A673 (cell line): ENCODE data around the gene PDGFD. TPM values are rescaled to one million over a fixed set of nuclear protein-coding genes. Genes with fewer than 3 reads are reported as not detected.

ENCODE experiments used
- BruUV-seq: library from RNA; stranded (reverse); fragments of 400-500 nt; replicated peaks from 2 replicates; lab custom pipeline; 2021; lab: Mats Ljungman, UMichigan
- CTCF ChIA-PET: fragments of 300-600 bp; sonication (Branson Sonifier 250); formaldehyde crosslinking; loops from one replicate; lab custom pipeline; 2022; ENCODE audit warnings: antibody characterized with exemption; lab: Charles Lee
- POLR2A ChIA-PET: fragments of 300-600 bp; sonication (Branson Sonifier 250); formaldehyde crosslinking; loops from one replicate; lab custom pipeline; 2022; ENCODE audit warnings: antibody characterized with exemption; ENCODE audit not compliant: low non-redundant PET; lab: Charles Lee
- DNase-seq: peaks from one replicate; pipeline ENCODE4 v3.0.0-alpha.2; 2015; ENCODE audit warnings: low spot score
- H3K27ac ChIP-seq: fragments of 200-600 bp; sonication (generic); 2 replicates; pipeline ENCODE4 v1.5.1; 2016; ENCODE audit warnings: mixed run types, low read depth, mild to moderate bottlenecking, mixed read lengths, antibody characterized with exemption, low read length; ENCODE audit not compliant: poor library complexity, severe bottlenecking
- H3K27me3 ChIP-seq: fragments of 200-600 bp; sonication (generic); replicated peaks from 2 replicates; pipeline ENCODE4 v1.6.1; 2017; ENCODE audit warnings: mixed run types, low read depth, mild to moderate bottlenecking, mixed read lengths, antibody characterized with exemption, low read length; ENCODE audit not compliant: insufficient read depth, poor library complexity
- H3K36me3 ChIP-seq: fragments of 200-600 bp; sonication (generic); 2 replicates; pipeline ENCODE4 v1.6.1; 2016; ENCODE audit warnings: mixed run types, mild to moderate bottlenecking, mixed read lengths, antibody characterized with exemption, low read length; ENCODE audit not compliant: insufficient read depth, poor library complexity, severe bottlenecking
- H3K4me1 ChIP-seq: fragments of 200-600 bp; sonication (generic); 2 replicates; pipeline ENCODE4 v1.6.1; 2017; ENCODE audit warnings: mixed run types, mild to moderate bottlenecking, mixed read lengths, antibody characterized with exemption, low read length; ENCODE audit not compliant: insufficient read depth, poor library complexity, severe bottlenecking
- H3K4me3 ChIP-seq: fragments of 200-600 bp; sonication (generic); 2 replicates; pipeline ENCODE4 v1.5.1; 2016; ENCODE audit warnings: low read depth, mixed run types, mild to moderate bottlenecking, mixed read lengths, low read length; ENCODE audit not compliant: poor library complexity, severe bottlenecking
- H3K9me3 ChIP-seq: fragments of 200-600 bp; sonication (generic); 2 replicates; pipeline ENCODE4 v1.6.1; 2016; ENCODE audit warnings: mixed run types, low read depth, mild to moderate bottlenecking, mixed read lengths, antibody characterized with exemption, low read length; ENCODE audit not compliant: poor library complexity, severe bottlenecking
- EZH2 ChIP-seq: fragments of 200-600 bp; sonication (generic); IDR thresholded peaks from 2 replicates; pipeline ENCODE4 v1.6.1; 2017; ENCODE audit warnings: borderline replicate concordance, low read depth, mild to moderate bottlenecking, mixed read lengths, antibody characterized with exemption, low read length; ENCODE audit not compliant: poor library complexity, severe bottlenecking
- intact Hi-C: fragments of 100-400 bp; cut with micrococcal nuclease; formaldehyde crosslinking; loops from one replicate; pipeline ENCODE4 v1.10.0; 2022; ENCODE audit not compliant: unreplicated experiment
- total RNA-seq: library from RNA; stranded (reverse); gene quantifications from 2 replicates; pipeline ENCODE4 v1.2.3, GENCODE V29; 2021
- TF ChIP-seq, protein P1 (sequence below): fragments of 300-800, 200-600 bp; sonication (generic); conservative IDR thresholded peaks from 2 replicates; pipeline ENCODE4 v1.5.1; 2017; ENCODE audit warnings: low read depth, mild to moderate bottlenecking, antibody characterized with exemption, low read length, moderate library complexity, mixed read lengths

PDGFD gene
- total RNA-seq, 1 experiment from 2014 or later: 6.1 TPM

DNA sequence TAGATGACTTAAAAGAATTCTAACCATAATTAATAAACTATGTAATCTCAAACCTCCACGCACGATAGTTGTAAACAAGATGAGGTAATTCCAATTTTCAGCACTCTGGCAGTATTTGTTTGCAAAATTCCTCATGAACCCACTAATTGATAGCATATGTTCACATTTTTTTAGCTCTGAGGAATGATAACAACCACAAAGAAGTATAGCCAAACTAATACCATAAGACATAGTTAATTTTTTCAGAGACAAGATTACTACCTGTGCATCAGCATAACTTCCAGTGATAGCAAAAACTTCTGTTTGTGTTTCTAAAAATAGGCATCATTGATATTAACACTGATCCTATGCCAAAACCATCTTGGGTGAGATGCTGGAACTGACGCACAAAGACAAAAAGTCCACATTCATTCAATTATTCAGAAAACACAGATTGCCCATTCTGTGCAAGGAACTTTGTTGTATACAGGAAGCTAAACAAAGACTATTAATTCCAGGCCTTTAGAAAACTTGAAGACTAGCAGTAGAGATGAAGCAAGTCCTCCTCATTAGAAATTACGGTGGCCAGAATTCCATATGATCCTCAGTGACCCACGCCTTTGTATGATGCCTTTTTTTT, 57.7 kb downstream of the PDGFD start:
- intact Hi-C loops: no loop called here

DNA sequence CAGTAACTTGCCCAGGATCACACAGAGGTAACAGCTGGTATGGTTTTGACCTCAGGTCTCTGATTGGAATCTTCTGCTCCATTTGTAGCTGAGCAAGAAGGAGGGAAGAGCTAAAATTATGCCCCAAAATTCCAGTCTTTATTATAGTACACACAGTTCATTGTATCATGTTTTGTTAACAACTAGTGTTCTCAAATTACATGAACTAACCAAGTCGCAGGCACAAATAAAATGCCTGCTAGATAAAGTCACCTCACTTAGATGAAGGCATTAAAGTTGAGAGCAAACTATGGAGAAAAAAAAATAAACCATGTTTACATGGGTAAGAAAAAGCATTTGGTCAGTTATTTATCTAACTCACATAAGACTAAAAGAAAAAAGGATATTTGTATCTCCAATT, 58.8 kb downstream of the PDGFD start:
- Histone ChIP-seq H3K27me3 (no peaks in the 10 kb centered on the region), H3K4me3 (no peak overlapping the region), H3K36me3 (no peaks in the 10 kb centered on the region), H3K27ac (no peak overlapping the region), H3K9me3 (no peaks in the 10 kb centered on the region), H3K4me1 (peaks cover 8% of the 10 kb centered on the region)
- no peak for TF ChIP-seq EZH2
- TF ChIP-seq, protein P1, sequence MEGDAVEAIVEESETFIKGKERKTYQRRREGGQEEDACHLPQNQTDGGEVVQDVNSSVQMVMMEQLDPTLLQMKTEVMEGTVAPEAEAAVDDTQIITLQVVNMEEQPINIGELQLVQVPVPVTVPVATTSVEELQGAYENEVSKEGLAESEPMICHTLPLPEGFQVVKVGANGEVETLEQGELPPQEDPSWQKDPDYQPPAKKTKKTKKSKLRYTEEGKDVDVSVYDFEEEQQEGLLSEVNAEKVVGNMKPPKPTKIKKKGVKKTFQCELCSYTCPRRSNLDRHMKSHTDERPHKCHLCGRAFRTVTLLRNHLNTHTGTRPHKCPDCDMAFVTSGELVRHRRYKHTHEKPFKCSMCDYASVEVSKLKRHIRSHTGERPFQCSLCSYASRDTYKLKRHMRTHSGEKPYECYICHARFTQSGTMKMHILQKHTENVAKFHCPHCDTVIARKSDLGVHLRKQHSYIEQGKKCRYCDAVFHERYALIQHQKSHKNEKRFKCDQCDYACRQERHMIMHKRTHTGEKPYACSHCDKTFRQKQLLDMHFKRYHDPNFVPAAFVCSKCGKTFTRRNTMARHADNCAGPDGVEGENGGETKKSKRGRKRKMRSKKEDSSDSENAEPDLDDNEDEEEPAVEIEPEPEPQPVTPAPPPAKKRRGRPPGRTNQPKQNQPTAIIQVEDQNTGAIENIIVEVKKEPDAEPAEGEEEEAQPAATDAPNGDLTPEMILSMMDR: no peak
- no peak for DNase-seq
- ChIA-PET POLR2A (no interaction called here), CTCF (no interaction called here)
- no TSS peak for BruUV-seq
- intact Hi-C loops: no loop called here

More for the DNA sequence above, 57.7 kb downstream of the PDGFD start:
- BruUV-seq: no TSS peak
- ChIA-PET POLR2A (no interaction called here), CTCF (no interaction called here)
- Histone ChIP-seq H3K4me1 (peaks cover 8% of the 10 kb centered on the region), H3K27ac (no peak overlapping the region), H3K9me3 (no peaks in the 10 kb centered on the region), H3K4me3 (no peak overlapping the region), H3K27me3 (no peaks in the 10 kb centered on the region), H3K36me3 (no peaks in the 10 kb centered on the region)
- TF ChIP-seq, protein P1: no peak
- no peak for TF ChIP-seq EZH2
- no peak for DNase-seq

DNA sequence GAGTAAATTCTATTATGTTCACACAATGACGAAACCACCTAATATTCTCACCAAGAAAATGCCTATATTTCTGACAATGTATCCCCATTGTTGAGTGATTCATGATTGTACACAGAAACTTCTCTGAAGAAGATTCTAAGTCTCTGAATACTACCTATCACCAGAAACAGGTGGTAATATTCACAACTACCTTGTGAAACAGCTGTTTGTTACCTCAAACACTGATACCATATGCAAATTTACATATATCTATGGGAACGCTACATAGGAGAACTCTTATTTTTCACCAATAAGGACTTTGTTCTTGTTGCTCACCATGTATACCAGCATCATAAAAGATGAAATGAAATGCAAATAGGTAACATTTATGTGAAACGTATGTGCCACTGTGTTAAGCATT, 59.3 kb downstream of the PDGFD start:
- peaks cover 8% of the 10 kb centered on the region for H3K4me1 ChIP-seq
- BruUV-seq: no TSS peak
- DNase-seq: no peak
- no peak overlapping the region for H3K4me3 ChIP-seq
- H3K9me3 ChIP-seq: no peaks in the 10 kb centered on the region
- H3K36me3 ChIP-seq: no peaks in the 10 kb centered on the region
- POLR2A ChIA-PET: no interaction called here
- intact Hi-C loops: no loop called here
- H3K27me3 ChIP-seq: no peaks in the 10 kb centered on the region
- TF ChIP-seq, protein P1: no peak
- no peak for TF ChIP-seq EZH2
- no peak overlapping the region for H3K27ac ChIP-seq
- CTCF ChIA-PET: no interaction called here
